Measurements from ENCODE around the gene EHBP1. TPM values are rescaled to one million over a fixed set of nuclear protein-coding genes. Genes with fewer than 3 reads are reported as not detected.

EHBP1 gene
- total and polyA plus RNA-seq, 2 donors (not counting 3 experiments of a cell fraction or from before 2014, with no cell fraction given): 8.4 to 34.8 TPM

DNA sequence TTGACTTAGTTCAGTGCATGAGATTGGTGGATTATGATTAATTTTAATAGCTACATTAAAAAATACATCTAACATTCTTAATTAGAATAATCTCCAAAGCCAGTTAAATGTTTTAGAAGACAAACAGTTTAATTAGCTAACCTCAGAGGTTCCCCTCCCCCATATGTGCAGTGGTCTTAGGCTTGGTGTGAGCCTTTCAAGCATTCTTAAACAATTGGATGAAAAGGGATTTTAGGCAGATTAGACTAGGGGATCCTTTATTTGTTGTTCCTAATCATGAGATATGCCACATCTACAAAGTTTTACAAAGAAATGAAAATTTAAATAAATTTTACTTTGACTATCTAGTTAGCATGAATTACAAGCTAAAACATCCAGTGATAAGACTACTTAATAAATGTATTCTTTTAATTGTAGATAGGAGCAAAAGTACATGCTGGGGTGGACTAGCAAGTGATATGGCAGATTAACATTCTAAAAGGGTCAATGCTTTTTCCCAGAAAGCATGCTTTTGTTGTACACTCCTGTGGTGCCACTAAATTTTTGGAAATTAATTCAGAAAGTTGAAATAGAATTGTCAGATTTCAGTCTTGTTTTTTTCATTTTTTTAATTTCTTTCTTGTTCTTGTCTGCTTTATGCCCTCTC is 302.4 kb downstream of the EHBP1 start:
- H3K27me3 ChIP-seq (ENCODE audit: control insufficient read depth in 2 of 2, insufficient read depth in 2 of 2, low read length in 2 of 2): no peaks in the 10 kb centered on the region
- FAIRE-seq: no peak
- H3K79me2 ChIP-seq (ENCODE audit: control insufficient read depth, insufficient read depth, low read length): no peaks in the 10 kb centered on the region
- H3K4me2 ChIP-seq (ENCODE audit: insufficient read depth, low read length): no peak overlapping the region
- TF ChIP-seq GATA2 (IDR thresholded peaks at IDR 0.05; ENCODE audit: insufficient read depth, insufficient read length, low read depth, low read length): no peak
- TF ChIP-seq FOS (IDR thresholded peaks at IDR 0.05; ENCODE audit: borderline replicate concordance, insufficient read depth, low read length): no peak
- TF ChIP-seq POLR2A (IDR thresholded peaks at IDR 0.05; ENCODE audit: low read depth, low read length): no peak
- no peak overlapping the region for H3K4me3 ChIP-seq (replicated peaks in 1 of 3; ENCODE audit: insufficient read depth in 1 of 3, low read depth in 1 of 3, low read length in 3 of 3)
- H3K9me3 ChIP-seq (replicated peaks; ENCODE audit: control insufficient read depth, insufficient read depth, low read length): no peaks in the 10 kb centered on the region
- no peak for DNase-seq (ENCODE audit: low read depth, low spot score)
- POLR2A ChIA-PET: interaction anchor here (0.6 kb wide), 1 partner anchor 1654 kb away, joined by 4 read pairs; no protein-coding TSS in a partner anchor
- no peaks in the 10 kb centered on the region for H3K4me1 ChIP-seq (ENCODE audit: control insufficient read depth, extremely low read depth, insufficient read depth, low read length)
- dilution Hi-C loops (cut with MboI; ENCODE audit: extremely low pct_ligation_motif_present, low sequenced_read_pairs) (no loop called here), intact Hi-C loops (cut with micrococcal nuclease) (no loop called here)
- no peak overlapping the region for H3K9ac ChIP-seq (replicated peaks; ENCODE audit: extremely low read depth, insufficient read depth, low read length)
- H3K36me3 ChIP-seq (ENCODE audit: control insufficient read depth in 2 of 2, extremely low read depth in 1 of 2, insufficient read depth in 2 of 2, low read length in 2 of 2): no peaks in the 10 kb centered on the region
- H4K20me1 ChIP-seq (replicated peaks; ENCODE audit: control insufficient read depth, extremely low read depth, insufficient read depth, low read length): no peaks in the 10 kb centered on the region
- no TSS peak for BruUV-seq (replicated peaks)
- H3K9me1 ChIP-seq (replicated peaks; ENCODE audit: control insufficient read depth, extremely low read depth, insufficient read depth, low read length): no peaks in the 10 kb centered on the region
- no peak overlapping the region for H3K27ac ChIP-seq (ENCODE audit: insufficient read depth, low read depth, low read length)
- CTCF ChIA-PET: interaction anchor here (1.3 to 1.6 kb wide), 3 partner anchors 10 to 14 kb away, joined by 3 to 6 read pairs (median 4); no protein-coding TSS in a partner anchor
- H2AFZ ChIP-seq (ENCODE audit: low read depth, low read length): no peak overlapping the region

- ChIA-PET CTCF (interaction anchor here (1.3 to 1.6 kb wide), 2 partner anchors 9 to 15 kb away, joined by 3 to 4 read pairs; no protein-coding TSS in a partner anchor), POLR2A (no interaction called here)
- no peak for FAIRE-seq
- H4K20me1 ChIP-seq (replicated peaks; ENCODE audit: control insufficient read depth, extremely low read depth, insufficient read depth, low read length): no peaks in the 10 kb centered on the region
- no peak overlapping the region for H2AFZ ChIP-seq (ENCODE audit: low read depth, low read length)
- no peaks in the 10 kb centered on the region for H3K9me1 ChIP-seq (replicated peaks; ENCODE audit: control insufficient read depth, extremely low read depth, insufficient read depth, low read length)
- H3K9me3 ChIP-seq (replicated peaks; ENCODE audit: control insufficient read depth, insufficient read depth, low read length): no peaks in the 10 kb centered on the region
- no peaks in the 10 kb centered on the region for H3K36me3 ChIP-seq (ENCODE audit: control insufficient read depth in 2 of 2, extremely low read depth in 1 of 2, insufficient read depth in 2 of 2, low read length in 2 of 2)
- dilution Hi-C loops (cut with MboI; ENCODE audit: extremely low pct_ligation_motif_present, low sequenced_read_pairs): no loop called here
- intact Hi-C loops (cut with micrococcal nuclease): no loop called here
- no peak for TF ChIP-seq POLR2AphosphoS5 (IDR thresholded peaks at IDR 0.05; ENCODE audit: insufficient read depth, low read depth, low read length)
- no peak for TF ChIP-seq EZH2 (IDR thresholded peaks at IDR 0.05; ENCODE audit: borderline replicate concordance, low read depth, low read length, severe bottlenecking)
- TF ChIP-seq, protein P1, sequence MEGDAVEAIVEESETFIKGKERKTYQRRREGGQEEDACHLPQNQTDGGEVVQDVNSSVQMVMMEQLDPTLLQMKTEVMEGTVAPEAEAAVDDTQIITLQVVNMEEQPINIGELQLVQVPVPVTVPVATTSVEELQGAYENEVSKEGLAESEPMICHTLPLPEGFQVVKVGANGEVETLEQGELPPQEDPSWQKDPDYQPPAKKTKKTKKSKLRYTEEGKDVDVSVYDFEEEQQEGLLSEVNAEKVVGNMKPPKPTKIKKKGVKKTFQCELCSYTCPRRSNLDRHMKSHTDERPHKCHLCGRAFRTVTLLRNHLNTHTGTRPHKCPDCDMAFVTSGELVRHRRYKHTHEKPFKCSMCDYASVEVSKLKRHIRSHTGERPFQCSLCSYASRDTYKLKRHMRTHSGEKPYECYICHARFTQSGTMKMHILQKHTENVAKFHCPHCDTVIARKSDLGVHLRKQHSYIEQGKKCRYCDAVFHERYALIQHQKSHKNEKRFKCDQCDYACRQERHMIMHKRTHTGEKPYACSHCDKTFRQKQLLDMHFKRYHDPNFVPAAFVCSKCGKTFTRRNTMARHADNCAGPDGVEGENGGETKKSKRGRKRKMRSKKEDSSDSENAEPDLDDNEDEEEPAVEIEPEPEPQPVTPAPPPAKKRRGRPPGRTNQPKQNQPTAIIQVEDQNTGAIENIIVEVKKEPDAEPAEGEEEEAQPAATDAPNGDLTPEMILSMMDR (IDR thresholded peaks at IDR 0.05; ENCODE audit: extremely low read depth in 1 of 2, insufficient read depth in 1 of 2, low read depth in 1 of 2, low read length in 2 of 2): no peak
- TF ChIP-seq, protein P2, sequence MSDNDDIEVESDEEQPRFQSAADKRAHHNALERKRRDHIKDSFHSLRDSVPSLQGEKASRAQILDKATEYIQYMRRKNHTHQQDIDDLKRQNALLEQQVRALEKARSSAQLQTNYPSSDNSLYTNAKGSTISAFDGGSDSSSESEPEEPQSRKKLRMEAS (IDR thresholded peaks at IDR 0.05; ENCODE audit: insufficient read depth, insufficient read length): no peak
- TF ChIP-seq MYC (IDR thresholded peaks at IDR 0.05; ENCODE audit: low read depth, low read length): no peak
- TF ChIP-seq FOS (IDR thresholded peaks at IDR 0.05; ENCODE audit: borderline replicate concordance, insufficient read depth, low read length): no peak
- TF ChIP-seq JUN (IDR thresholded peaks at IDR 0.05; ENCODE audit: borderline replicate concordance, insufficient read depth, insufficient read length, low read depth): no peak
- TF ChIP-seq GATA2 (IDR thresholded peaks at IDR 0.05; ENCODE audit: insufficient read depth, insufficient read length, low read depth, low read length): no peak
- TF ChIP-seq POLR2A (IDR thresholded peaks at IDR 0.05; ENCODE audit: low read depth, low read length): no peak
- H3K4me1 ChIP-seq (ENCODE audit: control insufficient read depth, extremely low read depth, insufficient read depth, low read length): no peaks in the 10 kb centered on the region
- no peak overlapping the region for H3K9ac ChIP-seq (replicated peaks; ENCODE audit: extremely low read depth, insufficient read depth, low read length)
- no peak overlapping the region for H3K27ac ChIP-seq (ENCODE audit: insufficient read depth, low read depth, low read length)
- no peak for DNase-seq (ENCODE audit: low read depth, low spot score)
- BruUV-seq (replicated peaks): no TSS peak
- no peaks in the 10 kb centered on the region for H3K79me2 ChIP-seq (ENCODE audit: control insufficient read depth, insufficient read depth, low read length)
- no peak overlapping the region for H3K4me2 ChIP-seq (ENCODE audit: insufficient read depth, low read length)
- no peak overlapping the region for H3K4me3 ChIP-seq (replicated peaks in 1 of 3; ENCODE audit: insufficient read depth in 1 of 3, low read depth in 1 of 3, low read length in 3 of 3)
- no peaks in the 10 kb centered on the region for H3K27me3 ChIP-seq (ENCODE audit: control insufficient read depth in 2 of 2, insufficient read depth in 2 of 2, low read length in 2 of 2)
Observed at GRCh38 chr2:63008838-63009237, 303.3 kb downstream of the EHBP1 start.
